PFSK-1 (cell line): ENCODE data around the gene EGFL8.

Source experiments
- FOXP2 ChIP-seq: optimal IDR thresholded peaks from 2 replicates; pipeline ENCODE3; 2011; ENCODE audit warnings: borderline replicate concordance, control low read depth, inconsistent platforms; ENCODE audit not compliant: insufficient read depth; ENCODE audit errors: extremely low read length, extremely low read depth
- POLR2AphosphoS5 ChIP-seq: IDR thresholded peaks from 2 replicates; pipeline ENCODE4 v1.6.1; 2012; ENCODE audit warnings: low read depth, mild to moderate bottlenecking, control low read depth, low read length, moderate library complexity
- SIN3A ChIP-seq: IDR thresholded peaks from 2 replicates; pipeline ENCODE4 v1.6.1; 2012; ENCODE audit warnings: mild to moderate bottlenecking, low read length, moderate library complexity, borderline replicate concordance; ENCODE audit not compliant: insufficient read depth
- TAF1 ChIP-seq: IDR thresholded peaks from 2 replicates; pipeline ENCODE4 v1.6.1; 2012; ENCODE audit warnings: low read length, control low read depth, borderline replicate concordance; ENCODE audit not compliant: insufficient read depth
- TF ChIP-seq, protein P1 (sequence below), 2 experiments: IDR thresholded peaks; 2 replicates each; pipeline versions ENCODE4 v1.6.1 to v1.8.0; 2011 to 2012; ENCODE audit warnings: low read depth in 2 of 2, low read length in 2 of 2, control low read depth in 1 of 2, inconsistent platforms in 1 of 2, mild to moderate bottlenecking in 1 of 2, moderate library complexity in 1 of 2; ENCODE audit not compliant: insufficient read depth in 1 of 2

The EGFL8 gene

GRCh38 chr6:32208996-32209395 is 44.6 kb downstream of the EGFL8 start:
- no peak for TF ChIP-seq POLR2AphosphoS5
- TF ChIP-seq TAF1: no peak
- no peak for TF ChIP-seq FOXP2
- TF ChIP-seq, protein P1, sequence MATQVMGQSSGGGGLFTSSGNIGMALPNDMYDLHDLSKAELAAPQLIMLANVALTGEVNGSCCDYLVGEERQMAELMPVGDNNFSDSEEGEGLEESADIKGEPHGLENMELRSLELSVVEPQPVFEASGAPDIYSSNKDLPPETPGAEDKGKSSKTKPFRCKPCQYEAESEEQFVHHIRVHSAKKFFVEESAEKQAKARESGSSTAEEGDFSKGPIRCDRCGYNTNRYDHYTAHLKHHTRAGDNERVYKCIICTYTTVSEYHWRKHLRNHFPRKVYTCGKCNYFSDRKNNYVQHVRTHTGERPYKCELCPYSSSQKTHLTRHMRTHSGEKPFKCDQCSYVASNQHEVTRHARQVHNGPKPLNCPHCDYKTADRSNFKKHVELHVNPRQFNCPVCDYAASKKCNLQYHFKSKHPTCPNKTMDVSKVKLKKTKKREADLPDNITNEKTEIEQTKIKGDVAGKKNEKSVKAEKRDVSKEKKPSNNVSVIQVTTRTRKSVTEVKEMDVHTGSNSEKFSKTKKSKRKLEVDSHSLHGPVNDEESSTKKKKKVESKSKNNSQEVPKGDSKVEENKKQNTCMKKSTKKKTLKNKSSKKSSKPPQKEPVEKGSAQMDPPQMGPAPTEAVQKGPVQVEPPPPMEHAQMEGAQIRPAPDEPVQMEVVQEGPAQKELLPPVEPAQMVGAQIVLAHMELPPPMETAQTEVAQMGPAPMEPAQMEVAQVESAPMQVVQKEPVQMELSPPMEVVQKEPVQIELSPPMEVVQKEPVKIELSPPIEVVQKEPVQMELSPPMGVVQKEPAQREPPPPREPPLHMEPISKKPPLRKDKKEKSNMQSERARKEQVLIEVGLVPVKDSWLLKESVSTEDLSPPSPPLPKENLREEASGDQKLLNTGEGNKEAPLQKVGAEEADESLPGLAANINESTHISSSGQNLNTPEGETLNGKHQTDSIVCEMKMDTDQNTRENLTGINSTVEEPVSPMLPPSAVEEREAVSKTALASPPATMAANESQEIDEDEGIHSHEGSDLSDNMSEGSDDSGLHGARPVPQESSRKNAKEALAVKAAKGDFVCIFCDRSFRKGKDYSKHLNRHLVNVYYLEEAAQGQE (IDR thresholded peaks at IDR 0.05; ENCODE audit: insufficient read depth in 1 of 2, low read depth in 2 of 2, low read length in 2 of 2): no peak
- TF ChIP-seq SIN3A: no peak

DNA sequence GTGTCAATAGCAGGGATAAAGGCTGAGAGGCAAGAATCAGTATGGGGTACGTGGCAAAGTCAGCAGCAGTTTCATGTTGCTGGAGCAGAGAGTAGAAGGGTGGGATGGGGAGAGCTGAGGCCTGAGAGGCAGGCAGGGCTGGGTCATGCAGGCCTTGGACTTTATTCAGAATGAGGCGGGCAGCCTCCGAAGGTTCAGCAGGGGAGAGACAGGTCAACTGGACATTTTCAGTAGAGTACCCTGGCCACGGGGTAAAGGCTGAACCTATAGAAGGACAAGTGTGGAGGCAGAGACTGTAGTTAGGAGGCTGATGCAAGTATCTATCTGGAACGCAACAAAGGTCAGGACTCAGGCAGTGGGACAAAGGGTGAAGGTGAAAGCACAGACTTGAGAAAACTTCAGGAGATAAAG is 45.8 kb downstream of the EGFL8 start:
- TF ChIP-seq SIN3A: no peak
- TF ChIP-seq FOXP2: no peak
- TF ChIP-seq, protein P1 (IDR thresholded peaks at IDR 0.05; ENCODE audit: insufficient read depth in 1 of 2, low read depth in 2 of 2, low read length in 2 of 2): no peak

GRCh38 chr6:32212076-32212760 is 47.8 kb downstream of the EGFL8 start:
- TF ChIP-seq SIN3A (no peak), FOXP2 (no peak), TAF1 (no peak)

- TF ChIP-seq SIN3A (no peak), FOXP2 (no peak)
- TF ChIP-seq, protein P1 (IDR thresholded peaks at IDR 0.05; ENCODE audit: insufficient read depth in 1 of 2, low read depth in 2 of 2, low read length in 2 of 2): no peak
Observed at GRCh38 chr6:32213649-32214048, 49.3 kb downstream of the EGFL8 start.

DNA sequence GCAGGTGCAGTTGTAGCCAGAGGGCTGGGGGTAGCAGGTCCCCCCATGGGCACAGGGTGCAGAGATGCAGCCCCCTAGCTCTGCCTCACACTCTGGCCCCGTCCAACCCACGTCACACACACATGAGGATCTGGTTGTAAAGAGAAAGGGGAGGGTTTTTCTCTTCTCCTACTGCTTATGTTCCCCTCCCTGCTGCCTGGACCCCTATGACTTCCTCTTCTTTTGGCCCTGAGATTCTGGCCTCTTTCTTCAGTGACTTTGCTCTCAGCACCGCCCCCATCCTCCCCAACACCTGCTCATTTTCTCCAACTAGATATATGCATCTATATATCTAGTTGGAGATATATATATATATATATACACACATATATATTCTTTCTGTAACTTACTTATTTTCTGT is 49.7 kb downstream of the EGFL8 start:
- TF ChIP-seq POLR2AphosphoS5: no peak
- TF ChIP-seq, protein P1 (IDR thresholded peaks at IDR 0.05; ENCODE audit: insufficient read depth in 1 of 2, low read depth in 2 of 2, low read length in 2 of 2): no peak
- no peak for TF ChIP-seq FOXP2
- no peak for TF ChIP-seq TAF1
- TF ChIP-seq SIN3A: no peak
